Lower leg skin (tissue), 4 donors: Measurements from ENCODE around the gene FBXO15. TPM values are rescaled to one million over a fixed set of nuclear protein-coding genes. Genes with fewer than 3 reads are reported as not detected.

Source experiments
- DNase-seq, 2 donors: peaks; one replicate each; pipeline ENCODE4 v3.0.0-alpha.2; 2019; ENCODE audit warnings: low spot score in 2 of 2
- H3K4me3 ChIP-seq: fragments of 200-600 bp; sonication (generic); 2 replicates; pipeline ENCODE4 v1.5.1; 2017; ENCODE audit warnings: mild to moderate bottlenecking, low read depth; ENCODE audit not compliant: poor library complexity, severe bottlenecking
- CTCF ChIP-seq, 3 donors: fragments of 450-650 bp; IDR thresholded peaks; one replicate each; pipeline ENCODE4 v1.5.1; 2016; ENCODE audit warnings: antibody characterized with exemption in 3 of 3, mild to moderate bottlenecking in 3 of 3, moderate library complexity in 2 of 3
- POLR2A ChIP-seq, 2 donors: fragments of 450-650 bp; IDR thresholded peaks; one replicate each; pipeline ENCODE4 v1.6.1; 2016 to 2017; ENCODE audit warnings: antibody characterized with exemption in 2 of 2, mild to moderate bottlenecking in 1 of 2, moderate library complexity in 1 of 2
- WGBS, 2 donors: methylation state at CpG; one replicate each; pipeline ENCODE4 v1.1.5; 2018; 5-methylcytosine and 5-hydroxymethylcytosine counted together
- intact Hi-C: fragments of 100-400 bp; cut with DNase I; formaldehyde crosslinking; loops from one replicate; pipeline ENCODE4 v1.15.0; 2023; ENCODE audit warnings: low total_unique reads
- total RNA-seq, 4 donors: library from RNA; depleted of rRNA; stranded (reverse); fragments of >200 nt; gene quantifications; one replicate each; pipeline ENCODE4 v1.1.0, GENCODE V29; 2016

Gene FBXO15
- total RNA-seq, 4 donors from 2014 or later = not detected

DNA sequence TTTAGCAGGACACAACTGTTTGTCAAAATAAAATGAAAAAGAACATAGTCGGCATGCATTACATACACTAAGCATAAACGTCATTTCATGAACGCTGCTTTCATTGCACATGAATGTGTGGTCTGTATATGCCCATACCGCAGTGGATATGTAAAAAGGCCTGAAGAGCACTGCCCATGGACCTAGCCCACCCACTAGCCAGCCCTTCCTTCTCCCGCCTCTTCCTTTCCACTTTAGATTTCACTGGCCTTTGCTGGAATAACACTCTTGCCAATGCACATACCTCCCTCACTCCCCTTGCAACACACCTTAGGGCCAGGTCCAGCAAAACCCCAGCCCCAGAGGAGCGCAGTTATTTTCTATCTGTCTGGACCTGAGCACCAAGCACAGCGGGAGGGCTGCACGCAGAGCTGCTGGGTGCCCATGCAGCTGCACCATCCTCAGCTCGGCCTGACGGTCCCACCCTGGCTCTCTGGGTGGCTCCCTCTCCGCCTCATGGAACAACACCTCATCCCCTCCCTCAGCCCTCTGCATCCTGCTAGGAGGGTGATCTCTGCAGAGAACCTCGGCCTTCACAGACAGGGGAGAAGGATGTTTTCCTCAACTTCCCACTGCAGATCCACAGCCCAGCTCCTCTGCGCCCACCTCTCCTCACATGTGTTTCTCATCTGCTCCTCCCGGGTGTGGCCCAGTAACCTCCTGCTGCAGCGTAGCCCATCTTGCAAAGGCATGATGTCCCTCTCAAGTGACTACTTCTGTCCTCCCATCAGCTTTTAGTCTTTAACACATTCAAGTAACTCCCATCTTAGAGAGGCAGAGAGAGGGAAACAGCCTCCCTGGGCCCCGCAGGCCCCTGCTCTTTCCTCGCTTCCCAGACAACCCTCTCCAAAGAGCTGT is 72.7 kb downstream of the FBXO15 start:
- H3K4me3 ChIP-seq = no peak overlapping the region
- intact Hi-C loops = no loop called here
- no peak for DNase-seq
- 90 to 94% methylated on average over 17 of the region's 17 CpGs for WGBS, 2 donors
- TF ChIP-seq CTCF (IDR thresholded peaks at IDR 0.05) = no peak
- no peak for TF ChIP-seq POLR2A (IDR thresholded peaks at IDR 0.05)

DNA sequence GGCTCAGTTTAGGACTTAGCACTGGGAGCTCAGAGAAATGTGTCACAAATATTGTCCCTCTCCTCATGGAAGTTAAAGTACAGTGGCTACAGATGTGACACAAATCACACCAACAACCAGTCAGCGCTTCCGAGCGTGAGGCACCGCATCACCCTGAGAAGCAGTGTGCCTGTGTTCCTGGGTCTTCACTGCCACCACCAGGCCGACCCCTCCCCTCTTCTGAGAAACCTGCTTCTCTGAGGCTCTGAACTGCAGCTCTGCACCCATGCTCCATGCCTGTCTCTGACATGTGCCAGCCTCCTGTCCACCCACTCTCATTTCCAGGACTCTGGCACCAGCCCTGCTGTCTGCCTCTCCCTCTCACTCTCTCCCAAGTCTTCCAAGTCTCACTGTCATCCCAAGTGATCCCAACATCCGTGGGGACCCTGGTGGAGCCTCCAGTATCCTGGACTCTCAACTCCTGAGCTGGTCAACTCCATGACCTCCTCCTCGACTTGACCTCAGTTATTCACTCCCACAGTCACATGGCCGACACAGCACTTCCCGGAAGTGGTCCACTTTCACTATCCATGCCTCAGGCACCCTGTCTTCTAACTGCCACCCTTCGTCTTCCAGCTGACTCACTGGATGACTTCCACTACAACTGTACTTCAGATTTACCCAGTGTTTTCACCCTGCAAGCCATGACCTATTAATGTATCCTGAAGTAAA is 73.5 kb downstream of the FBXO15 start:
- no peak for DNase-seq
- no peak overlapping the region for H3K4me3 ChIP-seq
- WGBS, 2 donors = 83 to 84% methylated on average over 10 of the region's 10 CpGs
- TF ChIP-seq CTCF (IDR thresholded peaks at IDR 0.05) (no peak), POLR2A (IDR thresholded peaks at IDR 0.05) (no peak)
- intact Hi-C loops = no loop called here

GRCh38 chr18:74069178-74070050 is 78.2 kb downstream of the FBXO15 start:
- intact Hi-C loops = no loop called here
- WGBS, 2 donors = 76 to 83% methylated on average over 13 of the region's 13 CpGs
- TF ChIP-seq POLR2A (IDR thresholded peaks at IDR 0.05) (no peak), CTCF (IDR thresholded peaks at IDR 0.05) (no peak)

GRCh38 chr18:74068296-74068695 is 79.3 kb downstream of the FBXO15 start:
- WGBS, 2 donors = 75 to 87% methylated on average over 3 of the region's 3 CpGs
- DNase-seq = no peak
- intact Hi-C loops = no loop called here
- no peak overlapping the region for H3K4me3 ChIP-seq
- TF ChIP-seq CTCF (IDR thresholded peaks at IDR 0.05) (no peak), POLR2A (IDR thresholded peaks at IDR 0.05) (no peak)

More at GRCh38 chr18:74069178-74070050, 78.2 kb downstream of the FBXO15 start:
- no peak for DNase-seq
- H3K4me3 ChIP-seq = no peak overlapping the region

GRCh38 chr18:74066018-74066417 is 81.6 kb downstream of the FBXO15 start:
- no peak overlapping the region for H3K4me3 ChIP-seq
- no peak for DNase-seq
- intact Hi-C loops = no loop called here
- TF ChIP-seq CTCF (IDR thresholded peaks at IDR 0.05) = no peak
- WGBS, 2 donors = 75 to 79% methylated on average over 7 of the region's 7 CpGs
